A549 (cell line): Measurements from ENCODE around the gene MTHFD2L. TPM values are rescaled to one million over a fixed set of nuclear protein-coding genes. Genes with fewer than 3 reads are reported as not detected.

Experiments used
- ATAC-seq, 2 experiments: fragments of 200-7000 bp in 1 of 2; fragments of >200 bp in 1 of 2; cut with Nextera tagmentation in 1 of 2; cut with Tn5 transposase in 1 of 2; 3 replicates each; pipeline versions ENCODE4 v1.8.0 to v1.9.1; 2018 to 2020; ENCODE audit warnings: mild to moderate bottlenecking in 1 of 2, moderate library complexity in 1 of 2
- CTCF ChIA-PET: fragments of 300-600 bp; sonication (Branson Sonifier 250); formaldehyde crosslinking; extraction: SDS; loops from one replicate; lab custom pipeline; 2021; ENCODE audit warnings: antibody characterized with exemption, inconsistent platforms; lab: Yijun Ruan, JAX
- POLR2A ChIA-PET: fragments of 350-600 bp; formaldehyde crosslinking; extraction: SDS; loops from one replicate; lab custom pipeline; 2021; ENCODE audit warnings: antibody characterized with exemption, inconsistent platforms; lab: Yijun Ruan, JAX
- DNase-seq, 2 experiments: peaks; one replicate each; pipeline versions ENCODE4 v3.0.0 to v3.0.0-alpha.2; 2011 to 2016; ENCODE audit warnings: low read depth in 1 of 2, low spot score in 1 of 2
- FAIRE-seq: peaks from 2 replicates; lab custom pipeline; 2011; peaks lifted over from hg19 to GRCh38; lab: Jason Lieb, UNC
- H3K27ac ChIP-seq, 2 experiments: fragments of >200 bp; sonication (Bioruptor Twin); formaldehyde crosslinking; 3 replicates each; pipeline ENCODE4 v1.5.1; 2016 to 2017
- H3K4me1 ChIP-seq: fragments of >200 bp; sonication (Bioruptor Twin); formaldehyde crosslinking; 3 replicates; pipeline ENCODE4 v1.6.1; 2016
- H3K4me2 ChIP-seq: fragments of >200 bp; sonication (Bioruptor Twin); formaldehyde crosslinking; 3 replicates; pipeline ENCODE4 v1.6.1; 2016
- H3K4me3 ChIP-seq: fragments of >200 bp; sonication (Bioruptor Twin); formaldehyde crosslinking; 3 replicates; pipeline ENCODE4 v1.5.1; 2016
- H3K9me3 ChIP-seq: fragments of >200 bp; sonication (Bioruptor Twin); formaldehyde crosslinking; 3 replicates; pipeline ENCODE4 v1.6.1; 2016
- BHLHE40 ChIP-seq: IDR thresholded peaks from 2 replicates; pipeline ENCODE4 v1.6.1; 2012; ENCODE audit warnings: low read depth, low read length, inconsistent platforms
- CBX8 ChIP-seq: fragments of 200-600 bp; sonication (generic); IDR thresholded peaks from 2 replicates; pipeline ENCODE4 v1.6.1; 2016
- CEBPB ChIP-seq, 2 experiments: fragments of >200 bp in 1 of 2; sonication (Bioruptor Twin) in 1 of 2; formaldehyde crosslinking in 1 of 2; IDR thresholded peaks; 2 replicates each; pipeline ENCODE4 v1.6.1; 2012 to 2016
- EHF ChIP-seq: fragments of 250-450 bp; sonication (Bioruptor Pico); IDR thresholded peaks from 2 replicates; pipeline ENCODE4 v1.5.0; 2020; ENCODE audit warnings: mild to moderate bottlenecking
- EHMT2 ChIP-seq: fragments of 200-600 bp; sonication (generic); IDR thresholded peaks from 2 replicates; pipeline ENCODE4 v1.6.1; 2016; ENCODE audit warnings: antibody characterized with exemption, low read depth, mild to moderate bottlenecking, moderate library complexity
- EP300 ChIP-seq, 2 experiments: fragments of >200 bp; sonication (Bioruptor Twin); formaldehyde crosslinking; IDR thresholded peaks; 2 replicates in 1 of 2; 3 replicates in 1 of 2; pipeline ENCODE4 v1.6.1; 2016 to 2017
- FOSL2 ChIP-seq, 2 experiments: fragments of 450-650 bp in 1 of 2; fragments of >200 bp in 1 of 2; sonication (Bioruptor Twin) in 1 of 2; formaldehyde crosslinking; IDR thresholded peaks; 2 replicates each; pipeline versions ENCODE4 v1.5.0 to v1.6.1; 2016 to 2020; ENCODE audit warnings: mild to moderate bottlenecking in 1 of 2, moderate library complexity in 1 of 2
- FOXS1 ChIP-seq: fragments of 250-450 bp; sonication (Bioruptor Pico); IDR thresholded peaks from 2 replicates; pipeline ENCODE4 v1.5.0; 2020; ENCODE audit warnings: mild to moderate bottlenecking, moderate library complexity
- HOXB5 ChIP-seq: fragments of 250-450 bp; sonication (Bioruptor Pico); IDR thresholded peaks from 2 replicates; pipeline ENCODE4 v1.5.0; 2020; ENCODE audit warnings: mild to moderate bottlenecking, moderate library complexity
- JUN ChIP-seq, 2 experiments: fragments of >200 bp; sonication (Bioruptor Twin); formaldehyde crosslinking; IDR thresholded peaks; 2 replicates in 1 of 2; 3 replicates in 1 of 2; pipeline ENCODE4 v1.6.1; 2016 to 2017
- JUNB ChIP-seq: fragments of >200 bp; sonication (Bioruptor Twin); formaldehyde crosslinking; IDR thresholded peaks from 2 replicates; pipeline ENCODE4 v1.6.1; 2016
- KDM5A ChIP-seq: fragments of 200-600 bp; sonication (generic); IDR thresholded peaks from 2 replicates; pipeline ENCODE4 v1.6.1; 2016; ENCODE audit warnings: antibody characterized with exemption, mild to moderate bottlenecking
- MAFK ChIP-seq: fragments of 450-650 bp; IDR thresholded peaks from 2 replicates; pipeline ENCODE4 v1.6.1; 2014; ENCODE audit not compliant: partially characterized antibody
- MYC ChIP-seq: IDR thresholded peaks from 2 replicates; pipeline ENCODE4 v1.6.1; 2012; ENCODE audit warnings: mild to moderate bottlenecking, inconsistent platforms, low read length, improper control_type of control experiment, borderline replicate concordance
- NFE2L2 ChIP-seq: fragments of 150-350 bp; conservative IDR thresholded peaks from 2 replicates; pipeline ENCODE4 v1.6.1; 2014; ENCODE audit warnings: low read length
- REST ChIP-seq: fragments of 200-600 bp; sonication (generic); IDR thresholded peaks from 2 replicates; pipeline ENCODE4 v1.6.1; 2016; ENCODE audit warnings: antibody characterized with exemption, mild to moderate bottlenecking, moderate library complexity
- RNF2 ChIP-seq: fragments of 200-600 bp; sonication (generic); IDR thresholded peaks from 2 replicates; pipeline ENCODE4 v1.6.1; 2016; ENCODE audit warnings: low read depth, mild to moderate bottlenecking, antibody characterized with exemption, moderate library complexity, borderline replicate concordance
- SREBF2 ChIP-seq: fragments of 450-650 bp; IDR thresholded peaks from 2 replicates; pipeline ENCODE4 v1.6.1; 2014; ENCODE audit warnings: mild to moderate bottlenecking, moderate library complexity
- TP53 ChIP-seq: fragments of 250-450 bp; sonication (Bioruptor Pico); IDR thresholded peaks from 2 replicates; pipeline ENCODE4 v1.5.0; 2021; ENCODE audit warnings: mild to moderate bottlenecking, moderate library complexity
- ZC3H11A ChIP-seq: fragments of 450-650 bp; IDR thresholded peaks from 2 replicates; pipeline ENCODE4 v1.6.1; 2014; ENCODE audit warnings: antibody characterized with exemption, mild to moderate bottlenecking
- ZNF302 ChIP-seq: fragments of 250-450 bp; sonication (Bioruptor Pico); IDR thresholded peaks from 2 replicates; pipeline ENCODE4 v1.9.0; 2021; ENCODE audit warnings: inconsistent platforms, mild to moderate bottlenecking, moderate library complexity
- WGBS: methylation state at CpG from one replicate; pipeline ENCODE4 v1.1.6; 2017; ENCODE audit errors: missing lambda C conversion rate; 5-methylcytosine and 5-hydroxymethylcytosine counted together
- polyA plus RNA-seq, 4 experiments: library from polyadenylated mRNA; depleted of rRNA in 3 of 4; stranded (reverse); fragments of >200 nt; fragmentation: RNase III in 1 of 4; extraction: RNeasy Plus Mini Kit Qiagen cat#74134 plus additional on column Dnase treatment in 1 of 4; gene quantifications; 2 replicates in 3 of 4; 3 replicates in 1 of 4; pipeline ENCODE4 v1.2.3, GENCODE V29; 2011 to 2017
- TF ChIP-seq, protein P1 (sequence below): fragments of >200 bp; sonication (Bioruptor Twin); formaldehyde crosslinking; IDR thresholded peaks from 2 replicates; pipeline ENCODE4 v1.6.1; 2016

The MTHFD2L gene
- polyA plus RNA-seq, 2 of the 4 experiments (the other 2 are of a cell fraction) = 8.5 to 19.3 TPM

- no peak overlapping the region for H3K4me3 ChIP-seq
- ATAC-seq (no peak), DNase-seq (no peak), FAIRE-seq (no peak)
- ChIA-PET POLR2A (no interaction called here), CTCF (no interaction called here)
- H3K4me2 ChIP-seq = no peak overlapping the region
- whole genome bisulfite sequencing = 100% methylated on average over 3 of the region's 3 CpGs
- H3K9me3 ChIP-seq = no peaks in the 10 kb centered on the region
- H3K27ac ChIP-seq = no peak overlapping the region
- TF ChIP-seq NFE2L2 = no peak
- no peak for TF ChIP-seq EHF (CRISPR knock-in tag)
- TF ChIP-seq CBX8 = no peak
- TF ChIP-seq JUN (IDR thresholded peaks at IDR 0.05) = no peak
- TF ChIP-seq BHLHE40 = no peak
- no peak for TF ChIP-seq MYC
- no peak for TF ChIP-seq HOXB5 (CRISPR knock-in tag)
- TF ChIP-seq JUNB = no peak
- TF ChIP-seq REST = no peak
- no peak for TF ChIP-seq RNF2
- no peak for TF ChIP-seq ZC3H11A
- no peak for TF ChIP-seq EP300 (IDR thresholded peaks at IDR 0.05)
- TF ChIP-seq SREBF2 = no peak
- TF ChIP-seq, protein P1, sequence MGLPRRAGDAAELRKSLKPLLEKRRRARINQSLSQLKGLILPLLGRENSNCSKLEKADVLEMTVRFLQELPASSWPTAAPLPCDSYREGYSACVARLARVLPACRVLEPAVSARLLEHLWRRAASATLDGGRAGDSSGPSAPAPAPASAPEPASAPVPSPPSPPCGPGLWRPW = no peak
- TF ChIP-seq MAFK = no peak
- TF ChIP-seq KDM5A = no peak
- no peak for TF ChIP-seq TP53 (CRISPR knock-in tag)
- no peak for TF ChIP-seq EHMT2
- no peak for TF ChIP-seq FOXS1 (CRISPR knock-in tag)
- peaks cover 19% of the 10 kb centered on the region; the same call in 2 of the 3 replicates for H3K4me1 ChIP-seq
These were observed 121.8 kb downstream of the MTHFD2L start for GRCh38 chr4:74279716-74280115.

GRCh38 chr4:74282926-74283325, 125.0 kb downstream of the MTHFD2L start:
- no peaks in the 10 kb centered on the region for H3K9me3 ChIP-seq
- ATAC-seq = no peak
- H3K4me1 ChIP-seq = peaks cover 19% of the 10 kb centered on the region; the same call in 2 of the 3 replicates
- no peak overlapping the region for H3K4me3 ChIP-seq
- ChIA-PET POLR2A (no interaction called here), CTCF (no interaction called here)
- H3K4me2 ChIP-seq = peak overlapping the region; percentile 42; the same call in 2 of the 3 replicates
- DNase-seq = no peak
- no peak overlapping the region; a peak in 1 of 6 replicates for H3K27ac ChIP-seq
- no peak for TF ChIP-seq RNF2
- no peak for FAIRE-seq

DNA sequence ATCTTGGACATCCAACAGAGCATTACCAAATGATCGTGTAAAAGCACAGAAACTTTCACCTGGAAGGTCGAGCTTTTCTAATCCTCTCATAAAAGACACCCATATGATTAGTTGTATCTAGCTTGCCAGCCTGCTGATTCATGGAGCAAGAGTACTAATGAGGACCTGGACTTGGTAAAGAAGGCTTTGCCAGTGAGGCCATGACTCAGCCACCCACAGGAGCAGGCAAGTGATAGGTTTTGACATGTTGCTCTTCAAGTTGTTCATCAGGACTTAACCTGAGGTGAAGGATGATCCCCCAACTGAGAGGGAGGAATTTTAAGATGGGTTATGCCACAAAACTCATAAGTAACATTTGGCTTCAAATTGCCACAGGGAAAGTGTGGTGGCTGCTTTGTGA, 125.7 kb downstream of the MTHFD2L start:
- POLR2A ChIA-PET = no interaction called here
- peak overlapping the region; percentile 42 for H3K4me2 ChIP-seq
- peak; percentile 0 to 38 for DNase-seq
- peak overlapping the region in 1 of 2 experiments; percentile 68; a peak in 3 of 6 replicates for H3K27ac ChIP-seq
- TF ChIP-seq ZNF302 (no peak), FOSL2 (IDR thresholded peaks at IDR 0.05) (no peak), FOSL2 (CRISPR knock-in tag; IDR thresholded peaks at IDR 0.05) (0 out of 2 replicates have a peak, but pooled peaks have one; percentile 7), CEBPB (IDR thresholded peaks at IDR 0.05) (no peak)
- TF ChIP-seq, all 56 proteins: peak for 1
- WGBS = 20% methylated on average over 2 of the region's 2 CpGs
- Histone ChIP-seq H3K4me3 (no peak overlapping the region), H3K9me3 (no peaks in the 10 kb centered on the region), H3K4me1 (peaks cover 19% of the 10 kb centered on the region; the same call in 2 of the 3 replicates)
- CTCF ChIA-PET = no interaction called here
- FAIRE-seq (no peak), ATAC-seq (peak; percentile 54 to 58; a peak in 4 of 6 replicates)
